HuH-7 (cell line): Measurements from ENCODE around the gene CDK11A.

ENCODE experiments used
- DNase-seq: peaks from one replicate; pipeline ENCODE4 v3.0.0; 2011; ENCODE audit warnings: low spot score

The CDK11A gene

GRCh38 chr1:1724035-1724864 lies at the start of gene CDK11A:
CDK11A (minus strand) TSS chr1:1724357; CDS start chr1:1722818, 1,539 bp downstream.
- peak; percentile 87 for DNase-seq

- no peak for DNase-seq
Observed at GRCh38 chr1:1773874-1774273, 49.7 kb upstream of the CDK11A start.

- no peak for DNase-seq
Observed at GRCh38 chr1:1771096-1771495, 46.9 kb upstream of the CDK11A start.

GRCh38 chr1:1770102-1770501 lies 45.9 kb upstream of the CDK11A start:
- no peak for DNase-seq

GRCh38 chr1:1768249-1768992 lies 44.3 kb upstream of the CDK11A start:
- DNase-seq, result no peak

GRCh38 chr1:1764876-1765470 lies 40.8 kb upstream of the CDK11A start:
- DNase-seq, result no peak

- DNase-seq, result no peak
Observed at GRCh38 chr1:1763657-1764621, 39.8 kb upstream of the CDK11A start.

- DNase-seq, result no peak
Observed at GRCh38 chr1:1761504-1762376, 37.6 kb upstream of the CDK11A start.

GRCh38 chr1:1760715-1761114 lies 36.6 kb upstream of the CDK11A start:
- DNase-seq, result no peak

GRCh38 chr1:1760345-1760650 lies 36.1 kb upstream of the CDK11A start:
- no peak for DNase-seq

GRCh38 chr1:1759456-1760344 lies 35.5 kb upstream of the CDK11A start:
- no peak for DNase-seq

- DNase-seq, result no peak
Observed at GRCh38 chr1:1758692-1759455, 34.7 kb upstream of the CDK11A start.

GRCh38 chr1:1758059-1758621 lies 34.0 kb upstream of the CDK11A start:
- no peak for DNase-seq

GRCh38 chr1:1757422-1758058 lies 33.4 kb upstream of the CDK11A start:
- no peak for DNase-seq

- no peak for DNase-seq
Observed at GRCh38 chr1:1756661-1757421, 32.7 kb upstream of the CDK11A start.

GRCh38 chr1:1755852-1756251 lies 31.7 kb upstream of the CDK11A start:
- DNase-seq, result no peak

- no peak for DNase-seq
Observed at GRCh38 chr1:1755426-1755825, 31.3 kb upstream of the CDK11A start.
